Type B pancreatic cell (in vitro differentiated cells): ENCODE data around the gene SUPT4H1. TPM values are rescaled to one million over a fixed set of nuclear protein-coding genes. Genes with fewer than 3 reads are reported as not detected.

Experiments
- DNase-seq: peaks from one replicate; pipeline ENCODE4 v3.0.0; 2021; ENCODE audit warnings: mixed read lengths; ENCODE audit not compliant: unreplicated experiment; ENCODE audit errors: extremely low spot score
- H3K27ac Mint-ChIP-seq: 2 replicates; pipeline ENCODE4 v1.8.0; 2021; ENCODE audit warnings: mild to moderate bottlenecking, mixed read lengths
- H3K27me3 Mint-ChIP-seq: 2 replicates; pipeline ENCODE4 v1.8.0; 2021; ENCODE audit warnings: mixed read lengths
- H3K36me3 Mint-ChIP-seq: 2 replicates; pipeline ENCODE4 v1.8.0; 2021; ENCODE audit warnings: mixed read lengths
- H3K4me1 Mint-ChIP-seq: one replicate; pipeline ENCODE4 v1.8.0; 2021; ENCODE audit warnings: mixed read lengths; ENCODE audit not compliant: unreplicated experiment
- H3K4me3 Mint-ChIP-seq: 2 replicates; pipeline ENCODE4 v1.8.0; 2021; ENCODE audit warnings: mild to moderate bottlenecking, mixed read lengths
- H3K9me3 Mint-ChIP-seq: 2 replicates; pipeline ENCODE4 v1.8.0; 2021; ENCODE audit warnings: mixed read lengths
- CTCF ChIP-seq: fragments of 200-600 bp; sonication (generic); conservative IDR thresholded peaks from 2 replicates; pipeline ENCODE4 v1.5.0; 2021; ENCODE audit warnings: antibody characterized with exemption, mild to moderate bottlenecking
- total RNA-seq: library from RNA; stranded (reverse); gene quantifications from 2 replicates; pipeline ENCODE4 v1.2.1, GENCODE V29; 2021; ENCODE audit warnings: low replicate concordance

The SUPT4H1 gene
- total RNA-seq, 1 donor from 2014 or later, result 82.9 TPM

GRCh38 chr17:58353389-58353825, 1.4 kb upstream of the SUPT4H1 start:
- DNase-seq, result no peak
- Mint-ChIP-seq H3K9me3 (no peaks in the 10 kb centered on the region), H3K27ac (peak overlapping the region; percentile 86), H3K27me3 (no peaks in the 10 kb centered on the region), H3K4me3 (peak overlapping the region; percentile 100), H3K36me3 (peaks cover 15% of the 10 kb centered on the region), H3K4me1 (peaks cover 12% of the 10 kb centered on the region)
- no peak for TF ChIP-seq CTCF

GRCh38 chr17:58352596-58353388, 791 bp upstream of the SUPT4H1 start:
- DNase-seq, result no peak
- Mint-ChIP-seq H3K4me1 (peaks cover 12% of the 10 kb centered on the region), H3K9me3 (no peaks in the 10 kb centered on the region), H3K36me3 (peaks cover 16% of the 10 kb centered on the region), H3K27me3 (no peaks in the 10 kb centered on the region), H3K4me3 (peak overlapping the region; percentile 100), H3K27ac (peak overlapping the region; percentile 86)
- no peak for TF ChIP-seq CTCF

DNA sequence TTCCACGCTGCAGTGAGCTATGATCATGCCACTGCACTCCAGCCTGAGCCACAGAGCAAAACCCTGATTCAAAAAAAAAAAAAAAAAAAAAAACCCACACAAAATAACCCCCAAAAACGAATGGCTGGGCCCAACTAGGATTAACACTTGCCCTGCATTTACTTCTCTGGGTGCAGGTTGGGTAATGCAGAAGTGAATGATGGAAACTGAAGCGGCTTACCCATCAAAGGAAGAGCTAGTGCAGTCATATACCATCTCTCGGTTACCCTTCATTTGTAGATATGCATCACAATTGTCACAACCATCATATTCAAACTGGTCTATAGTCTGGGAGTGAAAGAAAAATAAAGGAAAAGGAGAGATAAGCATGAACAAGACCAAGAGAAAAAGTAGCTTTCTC, 819 bp downstream of the SUPT4H1 start:
- no peak for TF ChIP-seq CTCF
- Mint-ChIP-seq H3K27me3 (no peaks in the 10 kb centered on the region), H3K9me3 (no peaks in the 10 kb centered on the region), H3K27ac (peak overlapping the region; percentile 97), H3K4me3 (peak overlapping the region; percentile 100), H3K4me1 (peaks cover 12% of the 10 kb centered on the region), H3K36me3 (peaks cover 24% of the 10 kb centered on the region)
- DNase-seq, result no peak

DNA sequence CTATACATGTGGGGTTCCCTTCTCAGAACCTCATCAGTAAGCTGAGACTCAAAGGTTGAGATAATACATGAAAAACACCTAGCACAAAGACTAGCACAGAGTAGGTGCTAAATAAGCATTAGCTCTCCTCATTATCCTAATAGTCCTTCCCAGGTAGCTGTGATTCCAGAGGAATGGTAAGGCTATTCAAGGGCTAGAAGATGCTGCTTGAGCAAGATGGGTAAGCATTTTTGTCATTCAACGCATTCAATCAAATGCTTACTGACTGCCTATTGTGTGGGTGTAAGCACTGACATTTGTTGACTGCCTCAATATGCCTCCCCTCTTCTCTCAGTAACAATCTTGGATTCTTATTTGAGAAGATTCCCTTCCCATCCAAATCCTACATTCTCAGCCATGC, 4.0 kb downstream of the SUPT4H1 start:
- no peak for DNase-seq
- Mint-ChIP-seq H3K27me3 (no peaks in the 10 kb centered on the region), H3K4me3 (no peak overlapping the region), H3K9me3 (no peaks in the 10 kb centered on the region), H3K36me3 (peaks cover 37% of the 10 kb centered on the region), H3K27ac (no peak overlapping the region), H3K4me1 (peaks cover 12% of the 10 kb centered on the region)
- no peak for TF ChIP-seq CTCF

DNA sequence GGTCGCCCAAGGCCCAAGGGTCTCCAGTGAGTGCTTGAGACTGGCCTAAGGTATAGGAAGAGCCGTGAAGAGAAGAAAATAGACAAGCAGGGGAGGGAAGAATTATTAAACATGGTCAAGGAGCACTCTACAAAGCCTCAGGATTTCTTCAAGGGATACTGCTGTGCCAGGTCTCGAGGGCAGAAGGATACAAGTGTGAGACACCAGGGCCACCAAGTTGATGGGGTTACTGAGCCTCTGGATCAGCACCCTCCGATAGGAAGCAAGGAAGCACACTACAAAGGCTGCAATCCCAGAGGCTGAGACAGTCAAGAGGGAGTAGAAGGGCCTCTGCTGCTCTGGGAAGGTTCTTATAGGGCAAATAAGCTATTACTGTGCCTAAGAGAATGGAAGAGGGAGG, 6.5 kb downstream of the SUPT4H1 start:
- no peak for DNase-seq
- Mint-ChIP-seq H3K27me3 (no peaks in the 10 kb centered on the region), H3K27ac (peak overlapping the region; percentile 11), H3K4me3 (no peak overlapping the region), H3K36me3 (peaks cover 30% of the 10 kb centered on the region), H3K9me3 (no peaks in the 10 kb centered on the region), H3K4me1 (peaks cover 3% of the 10 kb centered on the region)
- TF ChIP-seq CTCF, result no peak
